ENCODE measurements around the gene SPEF1.

Gene SPEF1

GRCh38 chr20:3767427-3768341 is 13.6 kb downstream of the SPEF1 start, which contains the start of gene ADISSP:
Gene ADISSP (minus strand): TSS chr20:3767753. CDS start chr20:3760100, 7,653 bp downstream.
- peak; percentile 94 to 98 (median 97) for DNase-seq (ENCODE audit: low read depth in 2 of 3, low spot score in 1 of 3)

DNA sequence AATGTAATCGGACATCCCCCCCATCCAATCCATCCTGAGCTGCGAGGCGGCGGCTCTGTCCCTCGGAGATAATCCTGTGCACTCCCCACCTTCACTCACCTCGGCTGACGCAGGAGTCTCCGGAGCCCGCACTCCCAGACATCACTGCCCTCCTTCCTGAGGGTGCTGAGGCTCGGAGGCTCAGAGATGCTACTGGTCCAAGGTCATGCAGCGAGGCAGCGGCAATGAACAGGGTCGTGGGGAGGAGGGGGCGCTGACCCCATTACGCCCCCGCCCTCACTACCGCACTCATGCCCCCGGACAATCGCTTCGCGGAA is 14.2 kb downstream of the SPEF1 start:
- DNase-seq (ENCODE audit: low read depth in 2 of 3, low spot score in 1 of 3) = no peak

- no peak for DNase-seq (ENCODE audit: low read depth in 2 of 3, low spot score in 1 of 3)
These were observed 14.7 kb downstream of the SPEF1 start for GRCh38 chr20:3766422-3767109.

- DNase-seq (ENCODE audit: low read depth in 2 of 3, low spot score in 1 of 3) = no peak
These were observed 15.9 kb downstream of the SPEF1 start for GRCh38 chr20:3765171-3765882.

DNA sequence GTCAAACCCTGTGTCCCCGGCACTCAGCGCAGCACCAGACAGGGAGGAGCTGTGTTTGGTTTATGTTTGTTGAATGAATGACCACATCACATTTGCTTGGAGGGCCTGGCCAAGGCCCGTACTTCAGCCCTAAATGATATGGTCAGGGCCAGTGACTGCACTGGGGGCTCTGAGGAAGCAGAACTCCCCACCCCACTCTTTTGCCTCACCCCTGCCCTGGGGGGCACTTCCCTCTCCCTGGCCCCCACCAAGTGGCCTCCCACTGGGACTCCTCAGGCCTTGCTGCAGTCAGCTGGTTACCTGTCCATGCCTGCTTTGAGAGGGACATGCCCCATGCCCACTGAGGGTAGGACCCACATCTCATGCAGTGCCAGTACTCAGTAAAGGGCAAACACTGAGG is 16.6 kb downstream of the SPEF1 start:
- DNase-seq (ENCODE audit: low read depth in 2 of 3, low spot score in 1 of 3) = no peak

DNA sequence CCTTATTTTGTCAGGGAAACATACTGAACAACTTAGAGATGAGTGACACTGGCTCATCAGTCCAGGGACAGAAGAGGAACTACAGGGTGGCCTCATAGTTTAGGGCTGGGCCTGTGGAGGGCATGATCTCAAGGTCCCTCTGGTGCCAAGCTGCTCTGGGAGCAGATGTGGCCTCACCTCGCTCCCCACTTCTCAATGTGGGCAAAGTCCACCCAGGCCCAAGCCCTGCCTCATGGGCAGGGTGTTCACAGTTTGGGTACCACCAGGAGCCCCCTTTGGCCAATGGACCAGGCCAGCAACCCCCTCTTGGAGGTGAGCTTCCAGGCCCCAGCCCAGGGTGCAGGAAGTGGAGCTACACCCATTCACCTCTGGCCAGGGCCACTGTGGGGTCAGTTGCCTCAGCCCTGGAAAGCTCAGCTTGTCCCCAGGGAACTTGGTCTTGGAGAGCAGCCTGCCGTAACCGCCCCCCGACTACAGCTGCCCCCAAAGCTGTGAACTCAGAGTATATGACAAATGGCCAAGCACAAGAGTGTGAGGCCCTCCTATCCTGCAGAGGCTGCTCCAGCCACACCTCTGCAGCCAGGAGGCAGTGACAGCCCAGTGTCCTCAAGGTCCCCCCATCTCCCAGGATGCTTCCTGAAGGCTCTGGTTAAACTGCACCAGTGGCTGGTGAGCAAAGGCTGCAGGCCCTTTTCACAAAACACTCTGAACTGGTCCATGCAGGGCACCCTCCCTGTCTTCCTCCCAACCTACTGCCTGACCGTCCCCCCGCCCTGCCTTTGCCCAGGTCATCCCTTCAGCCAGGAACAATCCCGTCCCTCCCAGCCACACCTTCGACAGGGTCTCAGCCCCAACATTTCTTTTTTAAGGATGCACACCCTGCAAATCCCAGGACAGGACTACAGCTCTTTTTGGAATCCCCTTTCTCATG is 17.3 kb downstream of the SPEF1 start:
- DNase-seq (ENCODE audit: low read depth in 2 of 3, low spot score in 1 of 3) = no peak

DNA sequence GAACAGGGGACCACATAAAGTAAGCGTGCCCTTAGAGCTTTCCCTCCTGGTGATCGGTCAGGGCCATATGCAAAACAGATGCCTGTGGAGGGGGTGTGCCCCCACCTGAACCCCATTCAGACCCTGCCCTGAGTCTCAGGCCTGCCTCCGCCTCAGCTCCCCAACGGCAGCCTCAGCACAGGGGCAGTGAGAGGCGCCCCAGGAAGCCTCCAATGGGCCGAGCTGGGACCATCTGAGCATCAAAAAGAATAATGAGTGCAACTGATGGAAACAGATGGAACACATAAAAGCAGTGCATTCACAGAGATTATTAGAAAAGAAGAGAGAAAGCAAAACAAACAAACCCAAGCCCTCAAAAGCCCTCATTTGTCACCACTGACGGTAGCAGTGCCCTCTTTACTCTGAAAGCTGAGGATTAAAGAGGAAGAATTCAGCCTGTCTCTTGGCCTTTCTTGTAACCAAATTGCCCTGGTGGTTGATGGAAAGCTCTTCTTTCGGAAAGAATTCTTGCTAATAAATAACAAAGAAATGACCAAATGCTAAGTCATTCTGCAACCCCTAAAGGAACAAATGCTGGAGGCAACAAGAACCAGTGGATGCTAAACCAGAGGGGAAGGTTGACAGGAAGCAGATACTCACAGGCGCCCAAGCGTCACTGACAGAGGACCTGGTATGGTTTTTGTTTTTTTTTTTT is 20.4 kb downstream of the SPEF1 start:
- DNase-seq (ENCODE audit: low read depth in 2 of 3, low spot score in 1 of 3) = no peak

DNA sequence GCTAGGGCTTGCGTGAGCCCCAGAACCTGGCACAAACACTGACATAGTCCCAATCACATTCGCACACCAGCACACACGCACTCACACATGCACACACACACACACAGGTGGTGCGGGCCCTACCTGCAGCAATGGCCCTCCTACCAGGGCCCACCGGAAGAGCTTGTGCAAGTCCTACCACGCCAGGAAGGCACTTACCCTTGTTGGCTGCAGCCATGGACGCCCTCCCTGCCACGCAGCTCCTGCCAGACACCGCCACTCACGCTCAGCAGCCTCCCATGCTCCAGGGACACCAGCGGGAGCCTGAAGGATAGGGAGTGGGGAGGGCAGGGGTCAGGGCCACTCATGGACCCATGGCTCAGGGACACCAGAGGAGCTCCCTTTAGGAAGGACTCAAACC is 21.4 kb downstream of the SPEF1 start:
- DNase-seq (ENCODE audit: low read depth in 2 of 3, low spot score in 1 of 3) = no peak

- DNase-seq (ENCODE audit: low read depth in 2 of 3, low spot score in 1 of 3) = no peak
These were observed 21.9 kb downstream of the SPEF1 start for GRCh38 chr20:3759316-3759823.

DNA sequence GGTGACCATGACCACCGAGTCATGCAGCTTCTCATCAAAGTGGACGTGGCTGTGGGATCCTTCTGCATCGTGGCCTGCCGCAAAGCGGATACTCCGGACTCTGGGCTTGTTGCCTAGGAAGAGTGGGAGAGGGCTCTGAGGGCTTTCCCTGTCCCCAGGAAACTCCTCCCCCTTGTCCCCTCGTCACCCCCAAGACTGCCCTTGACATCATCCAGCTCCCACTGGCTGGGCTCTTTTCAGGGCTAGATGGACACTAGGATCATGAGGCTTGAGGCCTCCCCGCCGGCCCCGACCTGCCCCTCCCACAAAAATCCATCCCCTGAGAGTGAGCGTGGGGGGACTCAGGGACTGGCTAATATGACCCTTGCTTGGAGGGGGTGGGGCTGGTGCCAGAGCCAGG is 22.7 kb downstream of the SPEF1 start:
- DNase-seq (ENCODE audit: low read depth in 2 of 3, low spot score in 1 of 3) = no peak

GRCh38 chr20:3757268-3757667 is 24.0 kb downstream of the SPEF1 start:
- no peak for DNase-seq (ENCODE audit: low read depth in 2 of 3, low spot score in 1 of 3)

DNA sequence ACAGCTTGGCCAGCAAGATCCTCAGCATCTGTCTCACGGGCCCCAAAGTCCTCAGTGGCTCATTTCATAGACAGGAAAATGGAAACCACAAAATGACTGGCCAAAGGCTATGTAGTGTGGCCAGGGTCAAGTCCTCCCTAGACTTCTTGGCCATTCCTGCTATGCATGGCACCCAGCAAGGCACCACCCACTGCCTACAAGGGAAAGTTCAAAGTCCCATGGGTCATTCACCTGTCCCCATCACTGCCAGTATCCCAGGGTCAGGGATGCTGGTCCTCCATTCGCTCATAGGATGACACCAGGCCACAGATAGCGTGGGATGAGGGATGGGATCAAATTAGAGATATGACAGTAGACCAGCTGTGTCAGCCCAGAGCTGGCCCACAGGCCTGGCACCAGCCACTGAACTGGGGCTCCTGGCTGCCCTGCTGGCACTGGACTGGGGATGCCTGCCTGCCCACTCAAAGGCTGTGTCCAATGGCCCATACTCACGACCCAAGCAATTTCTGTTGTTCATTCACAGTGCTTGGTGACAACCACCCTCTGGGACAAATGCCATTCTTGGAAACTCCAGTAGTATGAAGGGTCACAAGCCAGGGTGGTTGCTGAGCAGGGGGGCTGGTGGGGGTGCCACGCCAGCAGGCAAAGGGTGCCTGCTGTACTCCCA is 25.3 kb downstream of the SPEF1 start:
- DNase-seq (ENCODE audit: low read depth in 2 of 3, low spot score in 1 of 3) = no peak

GRCh38 chr20:3755269-3755668 is 26.0 kb downstream of the SPEF1 start:
- DNase-seq (ENCODE audit: low read depth in 2 of 3, low spot score in 1 of 3) = no peak

- DNase-seq (ENCODE audit: low read depth in 2 of 3, low spot score in 1 of 3) = no peak
These were observed 27.0 kb downstream of the SPEF1 start for GRCh38 chr20:3754276-3754630.

GRCh38 chr20:3753501-3754275 is 27.6 kb downstream of the SPEF1 start:
- DNase-seq (ENCODE audit: low read depth in 2 of 3, low spot score in 1 of 3) = no peak

GRCh38 chr20:3753098-3753497 is 28.1 kb downstream of the SPEF1 start:
- peak in 2 of 3 donors; percentile 42 to 54 for DNase-seq (ENCODE audit: low read depth in 2 of 3, low spot score in 1 of 3)

GRCh38 chr20:3752386-3752759 is 28.9 kb downstream of the SPEF1 start:
- DNase-seq (ENCODE audit: low read depth in 2 of 3, low spot score in 1 of 3) = no peak

GRCh38 chr20:3751675-3752385 is 29.4 kb downstream of the SPEF1 start:
- peak in 1 of 3 donors; percentile 63 for DNase-seq (ENCODE audit: low read depth in 2 of 3, low spot score in 1 of 3)
